Panc1 (cell line): Measurements from ENCODE around the gene LILRA2. TPM values are rescaled to one million over a fixed set of nuclear protein-coding genes. Genes with fewer than 3 reads are reported as not detected.

Source experiments
- ATAC-seq: fragments of 200-7000 bp; cut with Tn5 transposase; 2 replicates; pipeline ENCODE4 v1.9.1; 2020; ENCODE audit warnings: mild to moderate bottlenecking, moderate library complexity
- BruUV-seq: library from RNA; stranded (reverse); fragments of 400-500 nt; replicated peaks from 2 replicates; lab custom pipeline; 2021; lab: Mats Ljungman, UMichigan
- CTCF ChIA-PET: fragments of 300-600 bp; sonication (Branson Sonifier 250); formaldehyde crosslinking; loops from one replicate; lab custom pipeline; 2022; ENCODE audit warnings: antibody characterized with exemption; lab: Charles Lee
- POLR2A ChIA-PET: fragments of 300-600 bp; sonication (Branson Sonifier 250); formaldehyde crosslinking; loops from one replicate; lab custom pipeline; 2022; ENCODE audit warnings: antibody characterized with exemption; lab: Charles Lee
- DNase-seq: peaks from one replicate; pipeline ENCODE4 v3.0.0-alpha.2; 2010; ENCODE audit warnings: low read depth, low spot score
- H3K27ac ChIP-seq: 2 replicates; pipeline ENCODE4 v1.5.1; 2011; ENCODE audit warnings: mild to moderate bottlenecking, low read length, inconsistent platforms
- H3K27me3 ChIP-seq: fragments of 200-500 bp; sonication (Bioruptor generic); 2 replicates; pipeline ENCODE4 v1.6.0; 2014; ENCODE audit warnings: low read length, inconsistent platforms; ENCODE audit not compliant: control insufficient read depth, insufficient read depth
- H3K36me3 ChIP-seq: fragments of 200-500 bp; sonication (Bioruptor generic); 2 replicates; pipeline ENCODE4 v1.5.1; 2014; ENCODE audit warnings: inconsistent platforms, mild to moderate bottlenecking, low read length, moderate library complexity; ENCODE audit not compliant: control insufficient read depth, insufficient read depth
- H3K4me1 ChIP-seq: 2 replicates; pipeline ENCODE4 v1.5.1; 2011; ENCODE audit warnings: inconsistent platforms, mild to moderate bottlenecking, low read length, moderate library complexity; ENCODE audit not compliant: control insufficient read depth, insufficient read depth
- H3K4me3 ChIP-seq, 2 experiments: 2 replicates each; pipeline ENCODE4 v1.5.1; 2011 to 2012; ENCODE audit warnings: low read depth in 2 of 2, low read length in 2 of 2, mild to moderate bottlenecking in 2 of 2, inconsistent platforms in 1 of 2, moderate library complexity in 1 of 2
- H3K9me3 ChIP-seq: fragments of 200-500 bp; sonication (Bioruptor generic); 2 replicates; pipeline ENCODE4 v1.5.1; 2014; ENCODE audit warnings: low read depth, mild to moderate bottlenecking, inconsistent platforms, low read length, moderate library complexity; ENCODE audit not compliant: control insufficient read depth, insufficient read depth
- CTCF ChIP-seq: fragments of 450-650 bp; IDR thresholded peaks from 2 replicates; pipeline ENCODE4 v1.5.1; 2017; ENCODE audit warnings: mild to moderate bottlenecking
- POLR2AphosphoS5 ChIP-seq: IDR thresholded peaks from 2 replicates; pipeline ENCODE4 v1.6.1; 2012; ENCODE audit warnings: mild to moderate bottlenecking, low read depth, low read length, moderate library complexity
- REST ChIP-seq, 2 experiments: IDR thresholded peaks; 2 replicates each; pipeline ENCODE4 v1.6.1; 2011 to 2012; ENCODE audit warnings: low read depth in 2 of 2, control low read depth in 1 of 2, low read length in 1 of 2, mild to moderate bottlenecking in 1 of 2, moderate library complexity in 1 of 2; ENCODE audit not compliant: insufficient read depth in 1 of 2
- SIN3A ChIP-seq: IDR thresholded peaks from 2 replicates; pipeline ENCODE4 v1.6.1; 2012; ENCODE audit warnings: low read depth, mild to moderate bottlenecking, low read length, moderate library complexity, borderline replicate concordance; ENCODE audit not compliant: insufficient read depth
- TCF7L2 ChIP-seq: IDR thresholded peaks from 2 replicates; pipeline ENCODE4 v1.6.1; 2011; ENCODE audit warnings: mild to moderate bottlenecking, low read depth, low read length, inconsistent platforms
- in situ Hi-C: cut with HindIII; loops from 2 replicates; pipeline ENCODE4 v1.10.0; 2016; ENCODE audit warnings: low sequenced_read_pairs, low pct_unique_long_range_greater_than_20kb
- intact Hi-C: fragments of 100-400 bp; cut with micrococcal nuclease; formaldehyde crosslinking; loops from one replicate; pipeline ENCODE4 v1.10.0; 2022; ENCODE audit not compliant: unreplicated experiment
- total RNA-seq: library from RNA; stranded (reverse); gene quantifications from one replicate; pipeline ENCODE4 v1.2.1, GENCODE V29; 2021; ENCODE audit not compliant: unreplicated experiment

LILRA2 gene
- total RNA-seq, 1 experiment from 2014 or later = not detected

GRCh38 chr19:54526972-54527371 lies 46.6 kb upstream of the LILRA2 start:
- no peak for ATAC-seq
- ChIA-PET CTCF (no interaction called here), POLR2A (no interaction called here)
- Histone ChIP-seq H3K4me3 (no peak overlapping the region), H3K27me3 (peaks cover 27% of the 10 kb centered on the region), H3K9me3 (no peaks in the 10 kb centered on the region), H3K36me3 (no peaks in the 10 kb centered on the region), H3K27ac (no peak overlapping the region), H3K4me1 (no peaks in the 10 kb centered on the region)
- TF ChIP-seq REST (IDR thresholded peaks at IDR 0.05; ENCODE audit: insufficient read depth in 1 of 2, low read depth in 2 of 2, low read length in 1 of 2) = no peak
- no peak for TF ChIP-seq SIN3A
- TF ChIP-seq TCF7L2 = no peak
- TF ChIP-seq CTCF = no peak
- TF ChIP-seq POLR2AphosphoS5 = no peak
- intact Hi-C loops (no loop called here), in situ Hi-C loops (no loop called here)
- BruUV-seq = no TSS peak
- no peak for DNase-seq

- ATAC-seq (no peak), DNase-seq (no peak)
- in situ Hi-C loops = no loop called here
- Histone ChIP-seq H3K9me3 (no peaks in the 10 kb centered on the region), H3K27me3 (peaks cover 57% of the 10 kb centered on the region), H3K27ac (no peak overlapping the region), H3K36me3 (no peaks in the 10 kb centered on the region), H3K4me3 (no peak overlapping the region), H3K4me1 (no peaks in the 10 kb centered on the region)
- no TSS peak for BruUV-seq
- ChIA-PET CTCF (no interaction called here), POLR2A (no interaction called here)
- TF ChIP-seq SIN3A = no peak
- no peak for TF ChIP-seq TCF7L2
- TF ChIP-seq CTCF = no peak
- no peak for TF ChIP-seq POLR2AphosphoS5
- no peak for TF ChIP-seq REST (IDR thresholded peaks at IDR 0.05; ENCODE audit: insufficient read depth in 1 of 2, low read depth in 2 of 2, low read length in 1 of 2)
- intact Hi-C loops = no loop called here
These were observed 42.7 kb upstream of the LILRA2 start for GRCh38 chr19:54530866-54531265.
